ENCODE data around the gene TLR1.

The TLR1 gene

GRCh38 chr4:38751341-38752010 lies 53.1 kb downstream of the TLR1 start:
- no peak for TF ChIP-seq CTCF (conservative IDR thresholded peaks at IDR 0.05; ENCODE audit: low read length)
- no peak for DNase-seq (ENCODE audit: low read depth)
- no peak overlapping the region for H3K4me3 ChIP-seq (ENCODE audit: low read length)

- DNase-seq (ENCODE audit: low read depth): no peak
- TF ChIP-seq CTCF (conservative IDR thresholded peaks at IDR 0.05; ENCODE audit: low read length): no peak
- H3K4me3 ChIP-seq (ENCODE audit: low read length): no peak overlapping the region
Observed at GRCh38 chr4:38749336-38749735, 55.3 kb downstream of the TLR1 start.

- no peak for TF ChIP-seq CTCF (conservative IDR thresholded peaks at IDR 0.05; ENCODE audit: low read length)
- no peak overlapping the region for H3K4me3 ChIP-seq (ENCODE audit: low read length)
- no peak for DNase-seq (ENCODE audit: low read depth)
Observed at GRCh38 chr4:38747629-38748028, 57.0 kb downstream of the TLR1 start.

Data from AG10803 (cell line).